HL-60 (cell line): ENCODE results near the gene ITGB3BP.

Experiments
- DNase-seq, 2 experiments: peaks; one replicate each; pipeline ENCODE4 v3.0.0-alpha.2; 2010 to 2020; ENCODE audit warnings: low read depth in 1 of 2, low spot score in 1 of 2
- H3K27ac ChIP-seq: fragments of 250-450 bp; sonication (Bioruptor Pico); replicated peaks from 2 replicates; pipeline ENCODE4 v1.5.1; 2020; ENCODE audit warnings: mild to moderate bottlenecking, moderate library complexity
- H3K27me3 ChIP-seq: fragments of 250-450 bp; sonication (Bioruptor Pico); 2 replicates; pipeline ENCODE4 v1.5.1; 2021; ENCODE audit warnings: mild to moderate bottlenecking, moderate library complexity; ENCODE audit not compliant: insufficient read depth, poor library complexity, severe bottlenecking
- H3K4me3 ChIP-seq: replicated peaks from 2 replicates; pipeline ENCODE4 v1.5.1; 2011; ENCODE audit warnings: mild to moderate bottlenecking, control low read depth, low read length; ENCODE audit not compliant: insufficient read depth
- CTCF ChIP-seq: IDR thresholded peaks from one replicate; pipeline ENCODE4 v1.5.1; 2011; ENCODE audit warnings: low read length, control low read depth, inconsistent platforms; ENCODE audit not compliant: insufficient read depth
- GABPA ChIP-seq: IDR thresholded peaks from 2 replicates; pipeline ENCODE4 v1.6.1; 2012; ENCODE audit warnings: low read depth
- POLR2AphosphoS5 ChIP-seq: IDR thresholded peaks from 2 replicates; pipeline ENCODE4 v1.6.1; 2012; ENCODE audit warnings: low read depth
- REST ChIP-seq: IDR thresholded peaks from 2 replicates; pipeline ENCODE4 v1.6.1; 2012; ENCODE audit warnings: low read depth; ENCODE audit not compliant: insufficient replicate concordance
- SPI1 ChIP-seq: IDR thresholded peaks from 2 replicates; pipeline ENCODE4 v1.6.1; 2012; ENCODE audit warnings: low read depth, mild to moderate bottlenecking, borderline replicate concordance

The ITGB3BP gene

DNA sequence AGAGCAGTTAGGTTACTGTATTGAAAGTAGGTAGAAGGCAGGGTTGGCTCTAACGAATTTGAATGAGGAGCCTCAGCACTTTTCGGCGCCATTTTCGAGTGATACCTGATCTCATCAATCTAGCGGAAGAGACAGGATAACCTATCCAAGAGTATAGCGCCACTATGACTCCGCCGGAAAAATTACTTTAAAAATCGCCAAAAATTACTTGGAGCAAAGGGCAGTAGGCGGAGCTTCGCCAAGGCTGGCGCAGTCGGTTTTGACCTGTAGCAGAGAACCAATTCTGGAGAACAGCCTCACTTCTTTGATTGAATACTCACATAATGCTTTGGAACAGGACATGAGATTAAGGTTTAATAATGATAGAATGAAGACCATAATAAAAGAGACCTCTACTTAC is 25.9 kb upstream of the ITGB3BP start:
- TF ChIP-seq SPI1 (no peak), CTCF (no peak), REST (no peak), POLR2AphosphoS5 (no peak), GABPA (no peak)
- Histone ChIP-seq H3K27me3 (no peaks in the 10 kb centered on the region), H3K4me3 (no peak overlapping the region), H3K27ac (no peak overlapping the region)
- DNase-seq = no peak

DNA sequence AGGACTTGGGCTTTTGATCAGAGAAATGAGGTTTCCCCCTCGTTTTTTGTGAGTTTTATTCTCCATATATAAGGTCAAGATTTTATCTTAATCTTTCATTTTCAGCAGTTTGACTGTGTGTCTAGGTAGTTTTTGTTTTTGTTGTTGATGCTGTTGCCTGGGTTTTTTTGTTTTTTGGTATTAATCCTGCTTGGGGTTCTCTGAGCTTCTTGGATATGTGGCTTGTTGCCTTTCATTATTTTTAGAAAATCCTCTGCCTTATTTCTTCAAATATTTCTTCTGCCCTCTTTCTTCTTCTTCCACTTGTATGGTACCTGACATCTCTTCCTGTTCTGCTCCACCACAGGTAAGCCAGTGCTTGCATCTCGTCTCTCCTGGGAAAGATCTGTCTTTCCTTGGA is 25.3 kb upstream of the ITGB3BP start:
- no peak for TF ChIP-seq CTCF
- no peak for TF ChIP-seq REST
- no peak for TF ChIP-seq GABPA
- TF ChIP-seq SPI1 = no peak
- TF ChIP-seq POLR2AphosphoS5 = no peak
- DNase-seq = no peak
- H3K27ac ChIP-seq = no peak overlapping the region
- no peak overlapping the region for H3K4me3 ChIP-seq
- H3K27me3 ChIP-seq = no peaks in the 10 kb centered on the region

- no peak overlapping the region for H3K4me3 ChIP-seq
- TF ChIP-seq CTCF (no peak), SPI1 (no peak), REST (no peak), POLR2AphosphoS5 (no peak), GABPA (no peak)
- no peak for DNase-seq
- no peaks in the 10 kb centered on the region for H3K27me3 ChIP-seq
- no peak overlapping the region for H3K27ac ChIP-seq
Measured at GRCh38 chr1:63547621-63548294, 24.7 kb upstream of the ITGB3BP start.
